PC-9 (cell line): ENCODE measurements around the gene CHI3L1. TPM values are rescaled to one million over a fixed set of nuclear protein-coding genes. Genes with fewer than 3 reads are reported as not detected.

Experiments
- BruUV-seq: library from RNA; stranded (reverse); fragments of 400-500 nt; replicated peaks from 2 replicates; lab custom pipeline; 2021; lab: Mats Ljungman, UMichigan
- CTCF ChIA-PET: fragments of 300-600 bp; sonication (Branson Sonifier 250); formaldehyde crosslinking; loops from one replicate; lab custom pipeline; 2022; ENCODE audit warnings: antibody characterized with exemption; lab: Charles Lee
- POLR2A ChIA-PET: fragments of 300-600 bp; sonication (Branson Sonifier 250); formaldehyde crosslinking; loops from one replicate; lab custom pipeline; 2022; ENCODE audit warnings: antibody characterized with exemption; ENCODE audit not compliant: unreplicated experiment; lab: Charles Lee
- DNase-seq, 2 experiments: peaks; one replicate each; pipeline versions ENCODE4 v3.0.0 to v3.0.0-alpha.2; 2015 to 2022; ENCODE audit warnings: mixed read lengths in 1 of 2
- H2AFZ ChIP-seq: fragments of 200-600 bp; sonication (generic); 2 replicates; pipeline ENCODE4 v1.8.1; 2017; ENCODE audit warnings: antibody characterized with exemption
- H3F3A ChIP-seq: fragments of 200-600 bp; sonication (generic); 2 replicates; pipeline ENCODE4 v1.8.1; 2017; ENCODE audit warnings: antibody characterized with exemption, mild to moderate bottlenecking, low read depth; ENCODE audit not compliant: insufficient read depth
- H3K27ac ChIP-seq: fragments of 200-600 bp; sonication (generic); 2 replicates; pipeline ENCODE4 v1.6.1; 2016; ENCODE audit warnings: mixed run types
- H3K27me3 ChIP-seq: fragments of 200-600 bp; sonication (generic); 2 replicates; pipeline ENCODE4 v1.6.1; 2016; ENCODE audit warnings: low read depth, mixed run types; ENCODE audit not compliant: insufficient read depth
- H3K36me3 ChIP-seq: fragments of 200-600 bp; sonication (generic); 2 replicates; pipeline ENCODE4 v1.6.1; 2016; ENCODE audit warnings: low read depth, mixed run types
- H3K4me1 ChIP-seq: fragments of 200-600 bp; sonication (generic); replicated peaks from 2 replicates; pipeline ENCODE4 v1.6.1; 2016; ENCODE audit warnings: mixed run types; ENCODE audit not compliant: insufficient read depth
- H3K4me2 ChIP-seq: fragments of 200-600 bp; sonication (generic); 2 replicates; pipeline ENCODE4 v1.6.1; 2017; ENCODE audit warnings: mixed run types
- H3K4me3 ChIP-seq: fragments of 200-600 bp; sonication (generic); 2 replicates; pipeline ENCODE4 v1.6.1; 2016; ENCODE audit warnings: mixed run types
- H3K79me2 ChIP-seq: fragments of 200-600 bp; sonication (generic); 2 replicates; pipeline ENCODE4 v1.6.1; 2017; ENCODE audit warnings: low read depth, mixed run types
- H3K9me2 ChIP-seq: fragments of 200-600 bp; sonication (generic); 2 replicates; pipeline ENCODE4 v1.8.1; 2017; ENCODE audit warnings: mild to moderate bottlenecking; ENCODE audit not compliant: insufficient read depth
- H3K9me3 ChIP-seq: fragments of 200-600 bp; sonication (generic); 2 replicates; pipeline ENCODE4 v1.8.1; 2016; ENCODE audit warnings: low read depth; ENCODE audit not compliant: insufficient read depth
- H4K20me1 ChIP-seq: fragments of 200-600 bp; sonication (generic); 2 replicates; pipeline ENCODE4 v1.8.1; 2017; ENCODE audit not compliant: insufficient read depth
- CTCF ChIP-seq: fragments of 200-600 bp; sonication (generic); conservative IDR thresholded peaks from 2 replicates; pipeline ENCODE4 v1.6.1; 2017; ENCODE audit warnings: mixed run types, antibody characterized with exemption, mild to moderate bottlenecking, moderate library complexity
- EZH2 ChIP-seq: fragments of 200-600 bp; sonication (generic); IDR thresholded peaks from 2 replicates; pipeline ENCODE4 v1.8.0; 2017; ENCODE audit warnings: antibody characterized with exemption, low read depth
- intact Hi-C: fragments of 100-400 bp; cut with micrococcal nuclease; formaldehyde crosslinking; loops from one replicate; pipeline ENCODE4 v1.10.0; 2022; ENCODE audit not compliant: unreplicated experiment
- total RNA-seq: library from RNA; stranded (reverse); gene quantifications from 2 replicates; pipeline ENCODE4 v1.2.3, GENCODE V29; 2021

CHI3L1 gene
- total RNA-seq, 1 experiment from 2014 or later = not detected

- H4K20me1 ChIP-seq = no peaks in the 10 kb centered on the region
- H3K79me2 ChIP-seq = no peaks in the 10 kb centered on the region
- POLR2A ChIA-PET = no interaction called here
- no peaks in the 10 kb centered on the region for H3K9me3 ChIP-seq
- H2AFZ ChIP-seq = no peak overlapping the region
- no peak overlapping the region for H3K4me3 ChIP-seq
- H3F3A ChIP-seq = no peaks in the 10 kb centered on the region
- H3K4me2 ChIP-seq = no peak overlapping the region
- TF ChIP-seq CTCF (no peak), EZH2 (no peak)
- intact Hi-C loops = no loop called here
- H3K27ac ChIP-seq = no peak overlapping the region
- no peaks in the 10 kb centered on the region for H3K27me3 ChIP-seq
- CTCF ChIA-PET = no interaction called here
- H3K4me1 ChIP-seq = 0 out of 2 replicates have a peak, but pooled peaks cover 3% of the 10 kb centered on the region
- no TSS peak for BruUV-seq
- no peak for DNase-seq
- H3K9me2 ChIP-seq = no peaks in the 10 kb centered on the region
- no peaks in the 10 kb centered on the region for H3K36me3 ChIP-seq
Measured at GRCh38 chr1:203204756-203205155, 18.3 kb upstream of the CHI3L1 start.

GRCh38 chr1:203202431-203203245 is 16.1 kb upstream of the CHI3L1 start:
- ChIA-PET CTCF (interaction anchor here (0.6 kb wide), 1 partner anchor 404 kb away, joined by 9 read pairs; no protein-coding TSS in a partner anchor), POLR2A (no interaction called here)
- Histone ChIP-seq H3K9me3 (no peaks in the 10 kb centered on the region), H3K9me2 (no peaks in the 10 kb centered on the region), H3K27me3 (no peaks in the 10 kb centered on the region), H3K4me1 (0 out of 2 replicates have a peak, but pooled peaks cover 3% of the 10 kb centered on the region), H2AFZ (no peak overlapping the region), H4K20me1 (no peaks in the 10 kb centered on the region), H3K27ac (no peak overlapping the region), H3K4me3 (no peak overlapping the region), H3K36me3 (no peaks in the 10 kb centered on the region), H3K4me2 (no peak overlapping the region), H3K79me2 (no peaks in the 10 kb centered on the region), H3F3A (no peaks in the 10 kb centered on the region)
- no peak for TF ChIP-seq EZH2
- no peak for TF ChIP-seq CTCF
- DNase-seq = no peak
- intact Hi-C loops = no loop called here
- no TSS peak for BruUV-seq

- H3K4me3 ChIP-seq = no peak overlapping the region
- H3K9me2 ChIP-seq = no peaks in the 10 kb centered on the region
- ChIA-PET POLR2A (interaction anchor here (0.6 kb wide), 1 partner anchor 58 kb away, joined by 4 read pairs; no protein-coding TSS in a partner anchor), CTCF (no interaction called here)
- no peak overlapping the region for H3K27ac ChIP-seq
- TF ChIP-seq CTCF (no peak), EZH2 (no peak)
- H3K27me3 ChIP-seq = no peaks in the 10 kb centered on the region
- H3K4me1 ChIP-seq = 0 out of 2 replicates have a peak, but pooled peaks cover 3% of the 10 kb centered on the region
- H3K9me3 ChIP-seq = no peaks in the 10 kb centered on the region
- no peaks in the 10 kb centered on the region for H3K79me2 ChIP-seq
- no TSS peak for BruUV-seq
- no peak overlapping the region for H3K4me2 ChIP-seq
- no peaks in the 10 kb centered on the region for H3F3A ChIP-seq
- DNase-seq = no peak
- H4K20me1 ChIP-seq = no peaks in the 10 kb centered on the region
- intact Hi-C loops = no loop called here
- no peaks in the 10 kb centered on the region for H3K36me3 ChIP-seq
- H2AFZ ChIP-seq = no peak overlapping the region
Measured at GRCh38 chr1:203201516-203202205, 15.2 kb upstream of the CHI3L1 start.
